GM21526 (cell line): ENCODE data around the gene HCFC1.
A peak's percentile ranks its signal among the peaks of the same experiment; 100 is the strongest.

Source experiments
- ATAC-seq: cut with Tn5 transposase; IDR thresholded peaks from one replicate; pipeline ENCODE4 v1.9.1; 2021; ENCODE audit warnings: moderate library complexity; ENCODE audit not compliant: unreplicated experiment, low FRiP score

Gene HCFC1

GRCh38 chrX:153944800-153945150 lies 26.8 kb downstream of the HCFC1 start:
- no peak for ATAC-seq

GRCh38 chrX:153944140-153944799 lies 27.3 kb downstream of the HCFC1 start, which contains the start of gene RENBP:
RENBP (minus strand) TSS chrX:153944643; CDS start chrX:153944610, 33 bp downstream.
- ATAC-seq: no peak

GRCh38 chrX:153941336-153942252 lies 30.0 kb downstream of the HCFC1 start:
- no peak for ATAC-seq

- no peak for ATAC-seq
Observed at GRCh38 chrX:153939573-153939972, 32.0 kb downstream of the HCFC1 start.

- no peak for ATAC-seq
Observed at GRCh38 chrX:153938226-153938786, 33.3 kb downstream of the HCFC1 start.

- ATAC-seq: no peak
Observed at GRCh38 chrX:153937056-153937455, 34.6 kb downstream of the HCFC1 start.

- ATAC-seq: peak; percentile 9
Observed at GRCh38 chrX:153935326-153935851, 36.2 kb downstream of the HCFC1 start.

GRCh38 chrX:153934762-153935325 lies 36.8 kb downstream of the HCFC1 start, which contains the start of gene NAA10:
NAA10 (minus strand) TSS chrX:153935037; CDS start chrX:153934904, 133 bp downstream.
- peak; percentile 86 for ATAC-seq

GRCh38 chrX:153934148-153934761 lies 37.4 kb downstream of the HCFC1 start:
- peak; percentile 14 for ATAC-seq

GRCh38 chrX:153933748-153934147 lies 37.9 kb downstream of the HCFC1 start:
- no peak for ATAC-seq

- no peak for ATAC-seq
Observed at GRCh38 chrX:153932220-153932915, 39.2 kb downstream of the HCFC1 start.

GRCh38 chrX:153931748-153932147 lies 39.9 kb downstream of the HCFC1 start:
- ATAC-seq: no peak

GRCh38 chrX:153931151-153931550 lies 40.5 kb downstream of the HCFC1 start:
- ATAC-seq: no peak

GRCh38 chrX:153930011-153930910 lies 41.4 kb downstream of the HCFC1 start:
- no peak for ATAC-seq

GRCh38 chrX:153929576-153929975 lies 42.0 kb downstream of the HCFC1 start:
- no peak for ATAC-seq

- no peak for ATAC-seq
Observed at GRCh38 chrX:153928846-153929245, 42.8 kb downstream of the HCFC1 start.

- peak; percentile 81 for ATAC-seq
Observed at GRCh38 chrX:153927922-153928760, 43.5 kb downstream of the HCFC1 start.

- ATAC-seq: no peak
Observed at GRCh38 chrX:153927672-153927921, 44.0 kb downstream of the HCFC1 start.
